SK-N-SH (cell line): ENCODE measurements around the gene MMAB.

Source experiments
- EP300 ChIP-seq, 2 experiments: IDR thresholded peaks; 2 replicates each; pipeline versions ENCODE4 v1.4.0 to v1.6.1; 2012; ENCODE audit warnings: borderline replicate concordance in 1 of 2, low read depth in 1 of 2, low read length in 1 of 2
- EZH2phosphoT487 ChIP-seq: fragments of 200-600 bp; sonication (generic); IDR thresholded peaks from 2 replicates; pipeline ENCODE4 v1.6.1; 2017; ENCODE audit warnings: low read depth, mixed run types, mild to moderate bottlenecking, antibody characterized with exemption, moderate library complexity, borderline replicate concordance
- GATA2 ChIP-seq: sonication (generic); formaldehyde crosslinking; IDR thresholded peaks from 2 replicates; pipeline ENCODE4 v1.5.0; 2020; ENCODE audit warnings: mild to moderate bottlenecking, missing genetic modification reagents
- MAX ChIP-seq: IDR thresholded peaks from 2 replicates; pipeline ENCODE4 v1.4.0; 2012; ENCODE audit warnings: low read depth
- MXI1 ChIP-seq: IDR thresholded peaks from 2 replicates; pipeline ENCODE4 v1.6.1; 2012; ENCODE audit warnings: mild to moderate bottlenecking, low read depth, low read length, improper control_type of control experiment
- NFIC ChIP-seq: IDR thresholded peaks from 2 replicates; pipeline ENCODE4 v1.4.0; 2012; ENCODE audit warnings: borderline replicate concordance
- NRF1 ChIP-seq: IDR thresholded peaks from 2 replicates; pipeline ENCODE4 v1.6.1; 2012; ENCODE audit warnings: low read depth, mild to moderate bottlenecking, low read length
- SIN3A ChIP-seq: IDR thresholded peaks from 2 replicates; pipeline ENCODE4 v1.6.1; 2012; ENCODE audit warnings: low read depth, mild to moderate bottlenecking, low read length, moderate library complexity, borderline replicate concordance
- TAF1 ChIP-seq: IDR thresholded peaks from 2 replicates; pipeline ENCODE4 v1.6.1; 2012; ENCODE audit warnings: low read depth, mild to moderate bottlenecking, low read length, moderate library complexity, borderline replicate concordance
- USF2 ChIP-seq: fragments of 150-350 bp; IDR thresholded peaks from 2 replicates; pipeline ENCODE4 v1.6.1; 2017; ENCODE audit warnings: antibody characterized with exemption, low read length, low read depth, borderline replicate concordance
- TF ChIP-seq, protein P1 (sequence below): fragments of 200-600 bp; sonication (generic); IDR thresholded peaks from 2 replicates; pipeline ENCODE4 v1.6.1; 2017; ENCODE audit warnings: antibody characterized with exemption, mild to moderate bottlenecking, moderate library complexity

DNA sequence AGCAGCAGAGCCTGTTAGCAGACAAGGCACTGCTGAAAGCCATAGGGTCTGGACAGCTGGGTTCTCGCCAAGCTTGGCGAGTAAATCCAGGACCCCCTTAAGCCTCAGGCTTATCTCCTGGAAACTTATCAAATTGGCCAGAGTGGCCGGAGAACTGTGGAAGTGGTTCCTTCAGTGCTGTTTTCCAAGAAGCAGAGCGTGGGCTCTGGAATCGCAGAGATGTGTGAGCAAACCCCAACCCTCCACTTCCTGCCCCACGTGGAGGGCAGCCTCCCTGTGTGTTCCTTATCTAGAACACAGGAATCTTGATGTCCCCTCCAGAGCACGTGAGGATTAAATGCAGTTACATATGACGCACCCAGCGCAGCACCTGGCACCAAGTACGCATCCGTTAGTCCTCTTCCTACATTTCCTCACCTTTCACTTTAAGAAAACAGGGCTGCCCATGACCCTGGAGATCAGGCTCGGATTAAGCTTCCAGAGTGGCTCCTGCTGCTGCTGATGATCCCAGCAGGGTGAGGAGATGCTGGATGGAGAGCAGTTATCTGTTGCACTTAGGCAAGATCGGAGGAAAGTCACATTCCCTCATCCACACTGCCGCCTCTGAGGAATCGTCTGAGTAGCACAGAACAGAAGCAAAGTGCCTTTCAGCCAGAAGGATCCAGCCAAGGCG, 35.0 kb downstream of the MMAB start:
- TF ChIP-seq, protein P1, sequence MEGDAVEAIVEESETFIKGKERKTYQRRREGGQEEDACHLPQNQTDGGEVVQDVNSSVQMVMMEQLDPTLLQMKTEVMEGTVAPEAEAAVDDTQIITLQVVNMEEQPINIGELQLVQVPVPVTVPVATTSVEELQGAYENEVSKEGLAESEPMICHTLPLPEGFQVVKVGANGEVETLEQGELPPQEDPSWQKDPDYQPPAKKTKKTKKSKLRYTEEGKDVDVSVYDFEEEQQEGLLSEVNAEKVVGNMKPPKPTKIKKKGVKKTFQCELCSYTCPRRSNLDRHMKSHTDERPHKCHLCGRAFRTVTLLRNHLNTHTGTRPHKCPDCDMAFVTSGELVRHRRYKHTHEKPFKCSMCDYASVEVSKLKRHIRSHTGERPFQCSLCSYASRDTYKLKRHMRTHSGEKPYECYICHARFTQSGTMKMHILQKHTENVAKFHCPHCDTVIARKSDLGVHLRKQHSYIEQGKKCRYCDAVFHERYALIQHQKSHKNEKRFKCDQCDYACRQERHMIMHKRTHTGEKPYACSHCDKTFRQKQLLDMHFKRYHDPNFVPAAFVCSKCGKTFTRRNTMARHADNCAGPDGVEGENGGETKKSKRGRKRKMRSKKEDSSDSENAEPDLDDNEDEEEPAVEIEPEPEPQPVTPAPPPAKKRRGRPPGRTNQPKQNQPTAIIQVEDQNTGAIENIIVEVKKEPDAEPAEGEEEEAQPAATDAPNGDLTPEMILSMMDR: no peak
- peak; percentile 74 for TF ChIP-seq GATA2
- TF ChIP-seq NFIC: no peak
- TF ChIP-seq MAX: no peak
- no peak for TF ChIP-seq TAF1
- TF ChIP-seq USF2: no peak
- no peak for TF ChIP-seq SIN3A
- TF ChIP-seq MXI1: peak; percentile 39; the same call in 1 of the 2 replicates
- peak in 1 of 2 experiments; percentile 95; a peak in 2 of 4 replicates for TF ChIP-seq EP300 (IDR thresholded peaks at IDR 0.05; ENCODE audit: borderline replicate concordance in 1 of 2, low read depth in 1 of 2, low read length in 1 of 2)
- no peak for TF ChIP-seq NRF1
- no peak for TF ChIP-seq EZH2phosphoT487
